HepG2 (cell line): Measurements from ENCODE around the gene FANCE. TPM values are rescaled to one million over a fixed set of nuclear protein-coding genes. Genes with fewer than 3 reads are reported as not detected.

ENCODE experiments used
- ARID2 ChIP-seq: sonication (generic); formaldehyde crosslinking; IDR thresholded peaks from 2 replicates; pipeline ENCODE4 v1.8.1; 2022; ENCODE audit warnings: mild to moderate bottlenecking, missing genetic modification reagents, borderline replicate concordance
- EP300 ChIP-seq, 3 experiments: sonication (generic) in 1 of 3; formaldehyde crosslinking in 1 of 3; IDR thresholded peaks; 2 replicates each; pipeline versions ENCODE4 v1.5.1 to v1.6.1; 2011 to 2020; ENCODE audit warnings: low read depth in 2 of 3, low read length in 2 of 3, borderline replicate concordance in 1 of 3, improper control_type of control experiment in 1 of 3, mild to moderate bottlenecking in 1 of 3, missing genetic modification reagents in 1 of 3, moderate library complexity in 1 of 3
- FOXA3 ChIP-seq: IDR thresholded peaks from 2 replicates; pipeline ENCODE4 v1.6.1; 2016; ENCODE audit warnings: missing genetic modification reagents, missing compliant biosample characterization
- MXI1 ChIP-seq: IDR thresholded peaks from 3 replicates; pipeline ENCODE4 v1.6.1; 2012; ENCODE audit warnings: low read depth, low read length, inconsistent platforms, borderline replicate concordance
- POLR2AphosphoS2 ChIP-seq: IDR thresholded peaks from 2 replicates; pipeline ENCODE4 v1.6.1; 2011; ENCODE audit warnings: low read depth, low read length, improper control_type of control experiment
- TARDBP ChIP-seq: sonication (generic); formaldehyde crosslinking; IDR thresholded peaks from 2 replicates; pipeline ENCODE4 v1.8.0; 2022; ENCODE audit warnings: mild to moderate bottlenecking, missing genetic modification reagents
- ZNF136 ChIP-seq: sonication (generic); formaldehyde crosslinking; IDR thresholded peaks from 2 replicates; pipeline ENCODE4 v1.8.1; 2022; ENCODE audit warnings: low read depth, mild to moderate bottlenecking, moderate library complexity, missing genetic modification reagents
- ZNF317 ChIP-seq: sonication (generic); formaldehyde crosslinking; IDR thresholded peaks from 2 replicates; pipeline ENCODE4 v1.5.0; 2020; ENCODE audit warnings: mild to moderate bottlenecking, missing genetic modification reagents
- ZNF350 ChIP-seq: sonication (generic); formaldehyde crosslinking; IDR thresholded peaks from 2 replicates; pipeline ENCODE4 v1.4.0; 2020; ENCODE audit warnings: mild to moderate bottlenecking, low read depth, missing genetic modification reagents, borderline replicate concordance
- ZNF549 ChIP-seq: sonication (generic); formaldehyde crosslinking; IDR thresholded peaks from 2 replicates; pipeline ENCODE4 v1.5.0; 2020; ENCODE audit warnings: missing genetic modification reagents
- ZNF569 ChIP-seq: sonication (generic); formaldehyde crosslinking; IDR thresholded peaks from 2 replicates; pipeline ENCODE4 v1.5.0; 2020; ENCODE audit warnings: mild to moderate bottlenecking, missing genetic modification reagents, moderate library complexity, borderline replicate concordance
- ZNF607 ChIP-seq: sonication (generic); formaldehyde crosslinking; IDR thresholded peaks from 2 replicates; pipeline ENCODE4 v1.5.1; 2020; ENCODE audit warnings: missing genetic modification reagents, mild to moderate bottlenecking, borderline replicate concordance
- ZNF777 ChIP-seq: sonication (generic); formaldehyde crosslinking; IDR thresholded peaks from 2 replicates; pipeline ENCODE4 v1.4.0; 2020; ENCODE audit warnings: missing genetic modification reagents
- ZSCAN9 ChIP-seq: IDR thresholded peaks from 2 replicates; pipeline ENCODE4 v1.6.1; 2016; ENCODE audit warnings: borderline replicate concordance
- polyA plus RNA-seq, 8 experiments: library from polyadenylated mRNA; depleted of rRNA in 3 of 8; stranded (reverse) in 7 of 8; unstranded in 1 of 8; fragments of >200 nt; fragmentation: Illumina TruSeq in 4 of 8; extraction: Trizol in 4 of 8; gene quantifications; 2 replicates each; pipeline versions ENCODE4 v1.2.1 to v1.2.3, GENCODE V29; 2011 to 2016; ENCODE audit warnings: low read depth in 4 of 8, missing spikeins in 1 of 8, mixed read lengths in 1 of 8; ENCODE audit not compliant: insufficient read depth in 1 of 8
- total RNA-seq, 5 experiments: library from RNA; depleted of rRNA; stranded (reverse); fragments of >200 nt; fragmentation: Illumina TruSeq; extraction: Trizol; gene quantifications; 2 replicates each; pipeline ENCODE4 v1.2.3, GENCODE V29; 2016; ENCODE audit warnings: low read depth in 1 of 5
- TF ChIP-seq, protein P1 (sequence below): sonication (generic); formaldehyde crosslinking; IDR thresholded peaks from 2 replicates; pipeline ENCODE4 v1.4.0; 2020; ENCODE audit warnings: missing genetic modification reagents
- TF ChIP-seq, protein P2 (sequence below): sonication (generic); formaldehyde crosslinking; IDR thresholded peaks from 2 replicates; pipeline ENCODE4 v1.5.0; 2020; ENCODE audit warnings: missing genetic modification reagents
- TF ChIP-seq, protein P3 (sequence below): IDR thresholded peaks from 2 replicates; pipeline ENCODE4 v1.6.1; 2016; ENCODE audit warnings: low read depth, control low read depth
- TF ChIP-seq, protein P4 (sequence below): sonication (generic); formaldehyde crosslinking; IDR thresholded peaks from 2 replicates; pipeline ENCODE4 v1.9.0; 2021; ENCODE audit warnings: missing genetic modification reagents, borderline replicate concordance
- TF ChIP-seq, protein P5 (sequence below): fragments of 450-650 bp; IDR thresholded peaks from 2 replicates; pipeline ENCODE4 v1.6.1; 2016

FANCE gene
- total and polyA plus RNA-seq, 2 of the 13 experiments (the other 11 are each of a cell fraction or from before 2014, with no cell fraction given): 7.1 to 11.2 TPM

DNA sequence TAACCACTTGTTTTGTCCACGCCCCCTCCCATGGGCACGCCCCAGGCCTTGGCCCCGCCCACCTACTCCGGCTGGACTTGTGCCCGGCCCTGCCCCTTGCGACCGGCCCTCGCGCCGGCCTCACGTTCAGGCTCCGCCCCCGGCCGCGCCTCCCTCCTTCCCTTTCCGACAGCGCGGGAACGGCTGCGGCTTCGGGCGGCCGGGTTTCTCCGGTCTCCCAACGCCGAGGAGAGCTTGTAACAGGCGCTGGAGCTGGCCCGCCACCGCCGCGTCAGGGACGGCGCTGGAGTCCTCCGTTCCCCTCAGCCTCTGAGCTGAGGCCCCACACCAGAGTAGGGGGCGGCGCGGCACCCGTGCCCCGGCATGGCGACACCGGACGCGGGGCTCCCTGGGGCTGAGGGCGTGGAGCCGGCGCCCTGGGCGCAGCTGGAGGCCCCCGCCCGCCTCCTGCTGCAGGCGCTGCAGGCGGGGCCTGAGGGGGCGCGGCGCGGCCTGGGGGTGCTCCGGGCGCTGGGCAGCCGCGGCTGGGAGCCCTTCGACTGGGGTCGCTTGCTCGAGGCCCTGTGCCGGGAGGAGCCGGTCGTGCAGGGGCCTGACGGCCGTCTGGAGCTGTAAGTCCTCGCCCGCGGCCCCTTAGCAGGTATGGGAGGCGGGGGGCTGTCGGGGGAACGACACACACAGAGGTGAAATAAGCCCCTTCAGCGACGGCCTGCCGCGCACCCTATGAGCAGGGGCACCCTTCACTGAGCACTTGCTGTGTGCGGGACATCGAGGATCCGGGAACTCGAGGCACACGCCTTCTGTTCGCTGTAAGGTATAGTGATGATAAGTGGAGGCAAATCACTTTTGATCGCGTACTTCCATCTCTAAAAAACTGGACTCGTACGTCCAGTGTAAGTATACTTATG lies at the start of gene FANCE (continued):
- peak; percentile 70; the same call in 1 of the 2 replicates for TF ChIP-seq ARID2 (CRISPR knock-in tag)
- no peak for TF ChIP-seq POLR2AphosphoS2
- TF ChIP-seq ZNF350 (CRISPR knock-in tag): 0 out of 2 replicates have a peak, but pooled peaks have one; percentile 43
- TF ChIP-seq, protein P1, sequence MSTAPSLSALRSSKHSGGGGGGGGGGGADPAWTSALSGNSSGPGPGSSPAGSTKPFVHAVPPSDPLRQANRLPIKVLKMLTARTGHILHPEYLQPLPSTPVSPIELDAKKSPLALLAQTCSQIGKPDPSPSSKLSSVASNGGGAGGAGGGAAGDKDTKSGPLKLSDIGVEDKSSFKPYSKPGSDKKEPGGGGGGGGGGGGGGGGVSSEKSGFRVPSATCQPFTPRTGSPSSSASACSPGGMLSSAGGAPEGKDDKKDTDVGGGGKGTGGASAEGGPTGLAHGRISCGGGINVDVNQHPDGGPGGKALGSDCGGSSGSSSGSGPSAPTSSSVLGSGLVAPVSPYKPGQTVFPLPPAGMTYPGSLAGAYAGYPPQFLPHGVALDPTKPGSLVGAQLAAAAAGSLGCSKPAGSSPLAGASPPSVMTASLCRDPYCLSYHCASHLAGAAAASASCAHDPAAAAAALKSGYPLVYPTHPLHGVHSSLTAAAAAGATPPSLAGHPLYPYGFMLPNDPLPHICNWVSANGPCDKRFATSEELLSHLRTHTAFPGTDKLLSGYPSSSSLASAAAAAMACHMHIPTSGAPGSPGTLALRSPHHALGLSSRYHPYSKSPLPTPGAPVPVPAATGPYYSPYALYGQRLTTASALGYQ (CRISPR knock-in tag): no peak
- TF ChIP-seq, protein P2, sequence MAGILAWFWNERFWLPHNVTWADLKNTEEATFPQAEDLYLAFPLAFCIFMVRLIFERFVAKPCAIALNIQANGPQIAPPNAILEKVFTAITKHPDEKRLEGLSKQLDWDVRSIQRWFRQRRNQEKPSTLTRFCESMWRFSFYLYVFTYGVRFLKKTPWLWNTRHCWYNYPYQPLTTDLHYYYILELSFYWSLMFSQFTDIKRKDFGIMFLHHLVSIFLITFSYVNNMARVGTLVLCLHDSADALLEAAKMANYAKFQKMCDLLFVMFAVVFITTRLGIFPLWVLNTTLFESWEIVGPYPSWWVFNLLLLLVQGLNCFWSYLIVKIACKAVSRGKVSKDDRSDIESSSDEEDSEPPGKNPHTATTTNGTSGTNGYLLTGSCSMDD (CRISPR knock-in tag): peak; percentile 33; the same call in 1 of the 2 replicates
- TF ChIP-seq FOXA3 (CRISPR knock-in tag): 0 out of 2 replicates have a peak, but pooled peaks have one; percentile 40
- TF ChIP-seq ZSCAN9 (CRISPR knock-in tag): peak; percentile 90
- peak; percentile 87 for TF ChIP-seq ZNF777 (CRISPR knock-in tag)
- peak; percentile 85 for TF ChIP-seq TARDBP
- TF ChIP-seq, protein P3, sequence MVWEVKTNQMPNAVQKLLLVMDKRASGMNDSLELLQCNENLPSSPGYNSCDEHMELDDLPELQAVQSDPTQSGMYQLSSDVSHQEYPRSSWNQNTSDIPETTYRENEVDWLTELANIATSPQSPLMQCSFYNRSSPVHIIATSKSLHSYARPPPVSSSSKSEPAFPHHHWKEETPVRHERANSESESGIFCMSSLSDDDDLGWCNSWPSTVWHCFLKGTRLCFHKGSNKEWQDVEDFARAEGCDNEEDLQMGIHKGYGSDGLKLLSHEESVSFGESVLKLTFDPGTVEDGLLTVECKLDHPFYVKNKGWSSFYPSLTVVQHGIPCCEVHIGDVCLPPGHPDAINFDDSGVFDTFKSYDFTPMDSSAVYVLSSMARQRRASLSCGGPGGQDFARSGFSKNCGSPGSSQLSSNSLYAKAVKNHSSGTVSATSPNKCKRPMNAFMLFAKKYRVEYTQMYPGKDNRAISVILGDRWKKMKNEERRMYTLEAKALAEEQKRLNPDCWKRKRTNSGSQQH (CRISPR knock-in tag): peak; percentile 74; the same call in 1 of the 2 replicates
- peak; percentile 94 for TF ChIP-seq ZNF607 (CRISPR knock-in tag)
- TF ChIP-seq, protein P4, sequence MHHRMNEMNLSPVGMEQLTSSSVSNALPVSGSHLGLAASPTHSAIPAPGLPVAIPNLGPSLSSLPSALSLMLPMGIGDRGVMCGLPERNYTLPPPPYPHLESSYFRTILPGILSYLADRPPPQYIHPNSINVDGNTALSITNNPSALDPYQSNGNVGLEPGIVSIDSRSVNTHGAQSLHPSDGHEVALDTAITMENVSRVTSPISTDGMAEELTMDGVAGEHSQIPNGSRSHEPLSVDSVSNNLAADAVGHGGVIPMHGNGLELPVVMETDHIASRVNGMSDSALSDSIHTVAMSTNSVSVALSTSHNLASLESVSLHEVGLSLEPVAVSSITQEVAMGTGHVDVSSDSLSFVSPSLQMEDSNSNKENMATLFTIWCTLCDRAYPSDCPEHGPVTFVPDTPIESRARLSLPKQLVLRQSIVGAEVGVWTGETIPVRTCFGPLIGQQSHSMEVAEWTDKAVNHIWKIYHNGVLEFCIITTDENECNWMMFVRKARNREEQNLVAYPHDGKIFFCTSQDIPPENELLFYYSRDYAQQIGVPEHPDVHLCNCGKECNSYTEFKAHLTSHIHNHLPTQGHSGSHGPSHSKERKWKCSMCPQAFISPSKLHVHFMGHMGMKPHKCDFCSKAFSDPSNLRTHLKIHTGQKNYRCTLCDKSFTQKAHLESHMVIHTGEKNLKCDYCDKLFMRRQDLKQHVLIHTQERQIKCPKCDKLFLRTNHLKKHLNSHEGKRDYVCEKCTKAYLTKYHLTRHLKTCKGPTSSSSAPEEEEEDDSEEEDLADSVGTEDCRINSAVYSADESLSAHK (CRISPR knock-in tag): peak; percentile 80; the same call in 1 of the 2 replicates
- no peak for TF ChIP-seq EP300 (IDR thresholded peaks at IDR 0.05; ENCODE audit: low read depth in 2 of 2, low read length in 2 of 2)
- TF ChIP-seq EP300 (CRISPR knock-in tag; IDR thresholded peaks at IDR 0.05; ENCODE audit: borderline replicate concordance): no peak
- TF ChIP-seq MXI1: peak; percentile 82; the same call in 2 of the 3 replicates
- 0 out of 2 replicates have a peak, but pooled peaks have one; percentile 57 for TF ChIP-seq ZNF136 (CRISPR knock-in tag)
- TF ChIP-seq, protein P5, sequence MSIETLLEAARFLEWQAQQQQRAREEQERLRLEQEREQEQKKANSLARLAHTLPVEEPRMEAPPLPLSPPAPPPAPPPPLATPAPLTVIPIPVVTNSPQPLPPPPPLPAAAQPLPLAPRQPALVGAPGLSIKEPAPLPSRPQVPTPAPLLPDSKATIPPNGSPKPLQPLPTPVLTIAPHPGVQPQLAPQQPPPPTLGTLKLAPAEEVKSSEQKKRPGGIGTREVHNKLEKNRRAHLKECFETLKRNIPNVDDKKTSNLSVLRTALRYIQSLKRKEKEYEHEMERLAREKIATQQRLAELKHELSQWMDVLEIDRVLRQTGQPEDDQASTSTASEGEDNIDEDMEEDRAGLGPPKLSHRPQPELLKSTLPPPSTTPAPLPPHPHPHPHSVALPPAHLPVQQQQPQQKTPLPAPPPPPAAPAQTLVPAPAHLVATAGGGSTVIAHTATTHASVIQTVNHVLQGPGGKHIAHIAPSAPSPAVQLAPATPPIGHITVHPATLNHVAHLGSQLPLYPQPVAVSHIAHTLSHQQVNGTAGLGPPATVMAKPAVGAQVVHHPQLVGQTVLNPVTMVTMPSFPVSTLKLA: peak; percentile 62
- 0 out of 2 replicates have a peak, but pooled peaks have one; percentile 39 for TF ChIP-seq ZNF317 (CRISPR knock-in tag)
- TF ChIP-seq ZNF549 (CRISPR knock-in tag): no peak
- TF ChIP-seq ZNF569 (CRISPR knock-in tag): no peak
